ENCODE data around the gene MYLK2. TPM values are rescaled to one million over a fixed set of nuclear protein-coding genes. Genes with fewer than 3 reads are reported as not detected.

Gene MYLK2
- total and polyA plus RNA-seq, 8 donors: 1.8 to 10.8 (median 4.3) TPM

DNA sequence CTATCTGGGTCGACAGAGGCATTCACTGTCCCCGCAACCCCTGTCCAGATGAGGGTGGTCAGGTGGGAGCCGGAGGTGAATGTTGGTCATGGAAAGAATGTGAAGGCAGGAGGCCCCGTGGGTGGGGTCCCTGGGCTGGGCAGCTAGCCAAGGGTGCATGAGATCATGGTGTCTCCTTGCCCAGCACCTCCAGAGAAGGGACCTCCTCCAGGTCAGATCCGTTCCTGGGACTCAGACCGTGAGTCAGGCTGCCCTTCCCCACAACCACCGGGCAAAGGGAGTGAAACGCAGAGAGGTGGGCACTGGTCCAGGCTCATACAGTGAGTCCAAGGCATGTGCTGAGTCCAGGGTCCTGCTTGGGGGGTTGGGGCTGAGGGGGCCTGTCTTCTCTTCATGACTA lies 22.8 kb downstream of the MYLK2 start:
- H3K4me1 ChIP-seq: no peaks in the 10 kb centered on the region
- ATAC-seq (no peak), FAIRE-seq (no peak), DNase-seq (peak in 1 of 6 donors; percentile 52)
- TF ChIP-seq, protein P1, sequence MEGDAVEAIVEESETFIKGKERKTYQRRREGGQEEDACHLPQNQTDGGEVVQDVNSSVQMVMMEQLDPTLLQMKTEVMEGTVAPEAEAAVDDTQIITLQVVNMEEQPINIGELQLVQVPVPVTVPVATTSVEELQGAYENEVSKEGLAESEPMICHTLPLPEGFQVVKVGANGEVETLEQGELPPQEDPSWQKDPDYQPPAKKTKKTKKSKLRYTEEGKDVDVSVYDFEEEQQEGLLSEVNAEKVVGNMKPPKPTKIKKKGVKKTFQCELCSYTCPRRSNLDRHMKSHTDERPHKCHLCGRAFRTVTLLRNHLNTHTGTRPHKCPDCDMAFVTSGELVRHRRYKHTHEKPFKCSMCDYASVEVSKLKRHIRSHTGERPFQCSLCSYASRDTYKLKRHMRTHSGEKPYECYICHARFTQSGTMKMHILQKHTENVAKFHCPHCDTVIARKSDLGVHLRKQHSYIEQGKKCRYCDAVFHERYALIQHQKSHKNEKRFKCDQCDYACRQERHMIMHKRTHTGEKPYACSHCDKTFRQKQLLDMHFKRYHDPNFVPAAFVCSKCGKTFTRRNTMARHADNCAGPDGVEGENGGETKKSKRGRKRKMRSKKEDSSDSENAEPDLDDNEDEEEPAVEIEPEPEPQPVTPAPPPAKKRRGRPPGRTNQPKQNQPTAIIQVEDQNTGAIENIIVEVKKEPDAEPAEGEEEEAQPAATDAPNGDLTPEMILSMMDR (IDR thresholded peaks at IDR 0.05): no peak
- H3K36me3 ChIP-seq: no peaks in the 10 kb centered on the region
- H3K9me3 ChIP-seq: no peaks in the 10 kb centered on the region
- no peaks in the 10 kb centered on the region for H3K27me3 ChIP-seq
- 55 to 59% methylated on average over 8 of the region's 8 CpGs for WGBS, 2 donors
- no peak overlapping the region for H3K27ac ChIP-seq
- intact Hi-C loops (cut with DNase I): loop anchor here in 1 of 3 donors (10.0 kb wide), 1 partner anchor 183 kb away; no protein-coding TSS in a partner anchor
- H3K4me3 ChIP-seq: no peak overlapping the region

DNA sequence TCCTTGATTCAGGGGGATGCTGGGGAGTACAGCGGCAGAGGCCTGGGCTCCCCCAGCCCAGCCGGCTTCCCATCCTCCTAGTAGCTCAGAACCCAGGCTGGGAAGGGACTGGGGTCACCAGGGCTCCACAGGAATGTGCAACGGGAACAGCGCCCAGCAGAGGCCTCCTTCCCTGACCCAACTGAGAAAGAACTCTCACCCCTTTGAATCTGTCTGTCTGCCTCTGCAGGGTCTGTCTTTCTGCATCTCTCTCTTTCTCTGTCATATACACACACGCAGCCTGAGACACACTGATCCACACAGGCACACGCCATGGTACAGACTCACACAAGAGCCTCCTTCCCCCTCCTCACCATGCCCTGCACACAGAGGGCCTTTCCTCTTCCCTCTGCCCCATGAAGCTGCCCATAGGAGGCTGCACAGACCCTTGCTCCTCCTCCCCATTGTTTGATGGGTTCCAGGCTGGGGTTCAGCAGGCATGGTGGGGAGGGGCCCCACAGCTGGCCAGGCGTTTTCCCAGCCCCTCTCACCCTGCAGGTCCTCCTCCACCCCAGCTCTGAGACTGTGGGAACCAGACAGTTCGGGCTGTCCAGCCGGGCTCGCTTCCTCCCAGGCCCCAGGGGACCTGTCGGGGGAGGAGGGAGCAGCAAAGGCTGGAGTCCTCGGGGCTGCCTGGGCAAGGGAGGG lies 23.5 kb downstream of the MYLK2 start:
- ATAC-seq (peak in 1 of 4 donors; percentile 29), DNase-seq (peak in 1 of 6 donors; percentile 53), FAIRE-seq (no peak)
- H3K4me3 ChIP-seq: no peak overlapping the region
- WGBS, 2 donors: 64 to 72% methylated on average over 12 of the region's 12 CpGs
- H3K36me3 ChIP-seq: no peaks in the 10 kb centered on the region
- H3K4me1 ChIP-seq: no peaks in the 10 kb centered on the region
- no peak overlapping the region for H3K27ac ChIP-seq
- TF ChIP-seq, protein P1 (IDR thresholded peaks at IDR 0.05): no peak
- H3K27me3 ChIP-seq: no peaks in the 10 kb centered on the region
- H3K9me3 ChIP-seq: no peaks in the 10 kb centered on the region
- intact Hi-C loops (cut with DNase I): loop anchor here in 1 of 3 donors (10.0 kb wide), 1 partner anchor 182 kb away; no protein-coding TSS in a partner anchor

DNA sequence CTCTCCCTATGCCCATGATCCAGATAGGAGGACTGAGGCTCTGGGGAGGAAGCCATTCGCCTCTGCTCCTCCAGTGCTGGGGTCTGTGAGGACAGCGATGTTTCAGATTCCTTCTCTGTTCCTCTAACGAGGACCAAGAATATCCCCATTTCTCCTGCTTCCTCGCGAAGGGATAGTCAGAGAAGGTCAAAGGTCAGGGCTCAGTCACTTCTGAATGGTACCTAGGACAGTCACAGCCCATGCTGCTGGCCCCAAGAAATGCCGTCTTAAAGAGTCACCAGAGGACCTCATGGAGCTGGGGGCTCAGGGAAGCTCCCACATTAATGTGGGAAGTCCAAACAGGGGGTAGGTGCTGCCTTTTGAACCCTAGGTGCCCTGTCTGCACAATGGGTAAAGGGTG lies 24.1 kb downstream of the MYLK2 start:
- intact Hi-C loops (cut with DNase I): loop anchor here in 1 of 3 donors (10.0 kb wide), 1 partner anchor 182 kb away; no protein-coding TSS in a partner anchor
- Histone ChIP-seq H3K27me3 (no peaks in the 10 kb centered on the region), H3K27ac (no peak overlapping the region), H3K36me3 (no peaks in the 10 kb centered on the region), H3K4me3 (no peak overlapping the region), H3K9me3 (no peaks in the 10 kb centered on the region), H3K4me1 (no peaks in the 10 kb centered on the region)
- no peak for ATAC-seq
- no peak for DNase-seq
- no peak for FAIRE-seq
- TF ChIP-seq, protein P1 (IDR thresholded peaks at IDR 0.05): no peak
- WGBS, 2 donors: 64 to 73% methylated on average over 6 of the region's 6 CpGs

DNA sequence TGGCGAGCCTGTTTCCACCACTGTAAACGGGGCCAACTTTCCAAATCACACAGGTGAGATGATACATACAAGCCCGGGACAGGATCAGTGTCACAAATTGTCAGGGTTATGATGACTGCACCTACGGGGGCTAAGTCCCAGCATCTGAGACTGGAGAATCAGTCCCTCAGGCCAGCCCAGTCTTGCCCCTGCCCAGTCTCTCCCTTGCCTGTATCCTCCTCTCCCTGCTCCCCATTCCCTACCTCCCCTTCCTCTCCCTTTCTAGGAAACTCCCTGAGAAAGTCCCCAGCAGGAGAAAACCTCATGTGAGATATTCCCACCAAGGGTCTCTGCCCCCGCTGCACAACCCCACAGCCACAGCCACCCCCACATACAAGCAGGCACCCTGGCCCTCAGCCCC lies 24.7 kb downstream of the MYLK2 start:
- Histone ChIP-seq H3K27me3 (no peaks in the 10 kb centered on the region), H3K27ac (no peak overlapping the region), H3K36me3 (no peaks in the 10 kb centered on the region), H3K4me1 (no peaks in the 10 kb centered on the region), H3K9me3 (no peaks in the 10 kb centered on the region), H3K4me3 (no peak overlapping the region)
- ATAC-seq (no peak), FAIRE-seq (no peak), DNase-seq (no peak)
- TF ChIP-seq, protein P1 (IDR thresholded peaks at IDR 0.05): no peak
- intact Hi-C loops (cut with DNase I): loop anchor here in 1 of 3 donors (10.0 kb wide), 1 partner anchor 181 kb away; no protein-coding TSS in a partner anchor
- 64 to 71% methylated on average over 5 of the region's 5 CpGs for WGBS, 2 donors

DNA sequence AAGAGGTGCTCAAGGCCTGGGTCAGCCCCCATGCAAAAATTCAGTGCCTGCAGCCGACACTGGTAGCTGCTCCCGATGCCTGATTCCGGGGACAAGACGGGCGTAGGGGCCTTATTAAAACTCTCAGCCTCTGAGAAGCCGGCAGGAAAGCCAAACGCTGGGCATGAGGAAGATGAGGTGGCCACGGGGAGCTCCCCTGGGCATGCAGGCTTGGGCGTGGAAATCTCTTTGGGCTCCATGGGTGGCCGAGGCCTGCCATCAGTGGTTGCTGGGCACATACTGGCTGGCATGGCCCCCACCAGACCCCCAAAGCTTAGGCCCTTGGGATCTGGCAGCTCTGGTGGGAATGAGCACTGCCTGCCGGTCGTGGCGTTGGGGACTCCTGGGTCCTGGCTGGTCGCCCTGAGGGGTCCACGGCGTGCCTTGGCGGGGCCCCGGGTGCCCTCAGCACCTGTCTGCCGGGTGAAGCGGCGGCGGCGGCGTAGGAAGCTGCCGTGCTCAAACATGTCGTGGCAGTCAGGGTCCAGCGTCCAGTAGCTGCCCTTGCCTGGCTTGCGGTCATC lies 25.7 kb downstream of the MYLK2 start:
- Histone ChIP-seq H3K4me1 (no peaks in the 10 kb centered on the region), H3K4me3 (no peak overlapping the region), H3K36me3 (no peaks in the 10 kb centered on the region), H3K9me3 (no peaks in the 10 kb centered on the region), H3K27ac (no peak overlapping the region), H3K27me3 (no peaks in the 10 kb centered on the region)
- no peak for FAIRE-seq
- TF ChIP-seq, protein P1 (IDR thresholded peaks at IDR 0.05): no peak
- 79 to 81% methylated on average over 28 of the region's 28 CpGs for WGBS, 2 donors
- intact Hi-C loops (cut with DNase I): loop anchor here in 1 of 3 donors (5.0 to 10.0 kb wide), 2 partner anchors 107 to 180 kb away; partner anchors contain the start of gene PDRG1
- no peak for ATAC-seq
- peak in 1 of 6 donors; percentile 56 for DNase-seq
